GM21737 (cell line): ENCODE results near the gene AKAP13.
"Not testable (repeated sequence)": the region's sequence is repeated elsewhere in the genome, so short reads cannot be mapped to it uniquely, and the experiment has no call there.

Source experiments
- ATAC-seq: cut with Tn5 transposase; IDR thresholded peaks from one replicate; pipeline ENCODE4 v1.9.1; 2021; ENCODE audit warnings: mild to moderate bottlenecking, moderate library complexity; ENCODE audit not compliant: unreplicated experiment

Gene AKAP13, protein sequence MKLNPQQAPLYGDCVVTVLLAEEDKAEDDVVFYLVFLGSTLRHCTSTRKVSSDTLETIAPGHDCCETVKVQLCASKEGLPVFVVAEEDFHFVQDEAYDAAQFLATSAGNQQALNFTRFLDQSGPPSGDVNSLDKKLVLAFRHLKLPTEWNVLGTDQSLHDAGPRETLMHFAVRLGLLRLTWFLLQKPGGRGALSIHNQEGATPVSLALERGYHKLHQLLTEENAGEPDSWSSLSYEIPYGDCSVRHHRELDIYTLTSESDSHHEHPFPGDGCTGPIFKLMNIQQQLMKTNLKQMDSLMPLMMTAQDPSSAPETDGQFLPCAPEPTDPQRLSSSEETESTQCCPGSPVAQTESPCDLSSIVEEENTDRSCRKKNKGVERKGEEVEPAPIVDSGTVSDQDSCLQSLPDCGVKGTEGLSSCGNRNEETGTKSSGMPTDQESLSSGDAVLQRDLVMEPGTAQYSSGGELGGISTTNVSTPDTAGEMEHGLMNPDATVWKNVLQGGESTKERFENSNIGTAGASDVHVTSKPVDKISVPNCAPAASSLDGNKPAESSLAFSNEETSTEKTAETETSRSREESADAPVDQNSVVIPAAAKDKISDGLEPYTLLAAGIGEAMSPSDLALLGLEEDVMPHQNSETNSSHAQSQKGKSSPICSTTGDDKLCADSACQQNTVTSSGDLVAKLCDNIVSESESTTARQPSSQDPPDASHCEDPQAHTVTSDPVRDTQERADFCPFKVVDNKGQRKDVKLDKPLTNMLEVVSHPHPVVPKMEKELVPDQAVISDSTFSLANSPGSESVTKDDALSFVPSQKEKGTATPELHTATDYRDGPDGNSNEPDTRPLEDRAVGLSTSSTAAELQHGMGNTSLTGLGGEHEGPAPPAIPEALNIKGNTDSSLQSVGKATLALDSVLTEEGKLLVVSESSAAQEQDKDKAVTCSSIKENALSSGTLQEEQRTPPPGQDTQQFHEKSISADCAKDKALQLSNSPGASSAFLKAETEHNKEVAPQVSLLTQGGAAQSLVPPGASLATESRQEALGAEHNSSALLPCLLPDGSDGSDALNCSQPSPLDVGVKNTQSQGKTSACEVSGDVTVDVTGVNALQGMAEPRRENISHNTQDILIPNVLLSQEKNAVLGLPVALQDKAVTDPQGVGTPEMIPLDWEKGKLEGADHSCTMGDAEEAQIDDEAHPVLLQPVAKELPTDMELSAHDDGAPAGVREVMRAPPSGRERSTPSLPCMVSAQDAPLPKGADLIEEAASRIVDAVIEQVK (N-terminal part only)

DNA sequence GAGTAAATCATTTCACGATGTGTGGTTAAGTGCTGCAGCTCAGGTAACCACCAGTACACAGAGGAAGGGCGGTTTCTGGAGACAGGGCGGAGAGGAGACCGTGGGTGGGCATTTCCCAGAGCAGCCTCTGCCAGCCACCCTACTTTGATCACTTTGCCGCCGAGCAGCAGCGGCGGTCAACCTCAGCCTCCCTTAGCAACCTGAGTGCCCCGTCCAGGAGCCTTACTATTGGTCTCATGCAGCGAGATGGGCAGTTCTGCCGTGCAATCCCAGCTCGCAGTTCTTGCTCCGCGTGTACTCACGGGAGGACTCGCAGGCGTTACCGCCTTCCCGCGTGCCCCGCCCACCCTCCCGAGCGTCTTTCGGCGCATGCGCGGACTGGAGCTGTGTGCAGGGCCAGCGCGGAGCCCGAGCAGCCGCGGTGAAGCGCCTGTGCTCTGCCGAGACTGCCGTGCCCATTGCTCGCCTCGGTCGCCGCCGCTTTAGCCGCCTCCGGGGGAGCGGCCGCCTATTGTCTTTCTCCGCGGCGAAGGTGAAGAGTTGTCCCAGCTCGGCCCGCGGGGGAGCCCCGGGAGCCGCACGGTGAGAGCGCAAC is at the start of gene AKAP13:
AKAP13 (plus strand) TSS at position 387 of the 595 bp plus-strand sequence. CDS start 105,118 bp downstream, outside the sequence.
- ATAC-seq = peak; percentile 79

DNA sequence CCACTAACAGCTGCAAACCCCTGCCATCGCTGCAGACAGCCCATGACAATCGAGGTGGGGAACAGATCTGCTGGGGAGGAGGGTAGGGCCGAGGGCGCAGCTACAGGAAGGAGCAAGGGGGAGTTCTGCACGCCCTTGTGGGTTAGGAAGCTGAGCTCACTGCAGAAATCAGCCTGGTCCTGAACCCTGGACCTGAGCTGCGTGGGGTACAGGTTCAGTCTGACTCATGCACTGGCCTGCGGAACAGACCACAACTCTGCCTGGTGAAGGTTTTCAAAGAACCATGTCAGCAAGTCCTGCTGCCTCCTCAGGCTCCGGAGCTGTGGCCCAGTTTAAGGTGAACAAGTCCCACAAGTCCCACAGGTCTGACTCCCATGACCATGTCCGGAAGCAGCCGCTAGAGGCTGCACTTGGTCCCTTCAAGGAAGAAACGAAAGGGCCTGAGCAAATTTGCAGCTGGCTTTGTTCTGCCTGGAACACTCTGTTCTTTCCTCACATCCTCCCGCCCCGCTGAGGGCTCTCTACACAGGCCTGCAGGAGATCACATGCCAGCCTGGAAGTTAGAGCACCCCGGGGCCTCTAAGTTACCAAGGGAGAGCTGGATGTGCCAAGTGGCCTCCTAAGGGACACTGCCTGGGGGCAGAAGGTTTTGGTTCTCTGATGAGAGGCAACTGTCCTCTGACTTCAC is 49.4 kb upstream of the AKAP13 start:
- peak; percentile 56 for ATAC-seq

DNA sequence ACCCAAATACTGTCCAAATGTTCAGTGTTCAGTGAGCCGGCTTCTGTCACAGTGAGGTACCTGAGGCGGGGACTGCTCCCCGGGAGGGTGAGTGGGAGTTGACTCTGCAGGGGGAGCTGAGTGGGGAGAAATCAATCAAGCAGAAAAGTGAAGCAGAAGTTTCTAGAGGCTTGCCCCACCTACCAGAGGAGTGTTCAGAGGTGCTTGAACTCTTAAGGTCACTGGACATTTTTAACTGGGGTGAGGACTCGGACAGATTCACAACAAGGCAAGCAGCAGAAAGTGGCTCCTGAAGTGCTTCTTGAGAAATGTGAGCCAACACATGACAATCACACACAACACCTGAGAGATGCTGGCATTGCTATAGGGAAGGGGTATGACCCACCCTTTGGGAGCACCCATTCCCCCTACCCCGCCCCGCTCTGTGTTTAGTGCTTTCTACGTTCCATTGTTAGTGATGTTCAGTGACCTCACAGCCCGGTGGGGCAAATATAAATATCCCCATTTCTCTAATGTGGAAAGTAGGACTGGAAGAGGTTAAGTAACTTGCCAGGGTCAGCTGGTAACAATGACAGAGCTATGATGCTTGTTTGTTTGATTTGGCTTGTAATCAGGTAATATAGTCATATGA is 48.6 kb upstream of the AKAP13 start:
- no peak for ATAC-seq

DNA sequence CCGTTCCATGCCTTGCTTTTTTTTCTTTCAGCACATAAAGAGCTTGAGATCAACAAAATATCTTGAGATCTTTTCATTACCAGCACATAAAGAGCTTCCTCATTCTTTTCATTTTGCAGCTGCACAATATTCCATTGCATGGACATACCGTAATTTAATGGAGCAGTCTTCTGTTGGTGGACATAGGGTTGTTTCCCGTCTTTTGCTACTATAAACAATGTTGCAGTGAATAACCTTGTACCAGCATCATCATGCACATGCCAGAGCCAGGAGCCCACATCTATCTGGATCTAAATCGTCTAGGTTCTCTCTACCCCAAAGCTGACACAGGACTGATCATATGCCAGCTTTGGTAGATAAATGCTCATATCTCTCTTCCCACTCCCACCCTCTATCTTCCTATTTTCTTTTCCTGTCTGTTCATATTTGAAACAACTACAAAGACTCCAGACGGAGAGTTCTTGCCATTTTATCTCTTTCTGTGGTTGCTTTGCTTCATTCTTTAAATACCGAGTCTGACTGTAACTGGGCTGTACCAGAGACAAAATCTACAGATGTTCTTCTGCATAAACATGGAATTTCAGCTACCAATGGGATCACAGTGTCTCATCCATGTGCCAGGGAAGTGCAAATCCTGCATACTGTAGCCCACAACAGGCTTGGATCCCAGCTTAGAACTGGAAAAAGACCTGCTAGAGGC is 47.1 kb upstream of the AKAP13 start:
- ATAC-seq = no peak

DNA sequence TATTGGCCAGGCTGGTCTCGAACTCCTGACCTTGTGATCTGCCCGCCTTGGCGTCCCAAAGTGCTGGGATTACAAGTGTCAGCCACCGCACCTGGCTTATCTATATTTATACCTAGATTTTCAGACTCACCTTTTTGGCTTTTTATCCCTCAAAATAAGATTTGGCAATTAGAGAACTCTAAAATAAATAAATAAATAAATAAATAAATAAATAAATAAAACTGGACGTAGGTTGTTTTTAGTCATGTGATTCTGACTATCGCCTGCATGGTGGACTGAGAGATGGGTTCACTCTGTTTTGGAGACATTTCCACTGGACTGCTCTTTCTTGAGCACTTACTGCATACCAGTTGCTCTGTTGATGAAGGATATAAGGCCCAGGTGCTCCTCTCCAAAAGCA is 46.2 kb upstream of the AKAP13 start:
- ATAC-seq = no peak

DNA sequence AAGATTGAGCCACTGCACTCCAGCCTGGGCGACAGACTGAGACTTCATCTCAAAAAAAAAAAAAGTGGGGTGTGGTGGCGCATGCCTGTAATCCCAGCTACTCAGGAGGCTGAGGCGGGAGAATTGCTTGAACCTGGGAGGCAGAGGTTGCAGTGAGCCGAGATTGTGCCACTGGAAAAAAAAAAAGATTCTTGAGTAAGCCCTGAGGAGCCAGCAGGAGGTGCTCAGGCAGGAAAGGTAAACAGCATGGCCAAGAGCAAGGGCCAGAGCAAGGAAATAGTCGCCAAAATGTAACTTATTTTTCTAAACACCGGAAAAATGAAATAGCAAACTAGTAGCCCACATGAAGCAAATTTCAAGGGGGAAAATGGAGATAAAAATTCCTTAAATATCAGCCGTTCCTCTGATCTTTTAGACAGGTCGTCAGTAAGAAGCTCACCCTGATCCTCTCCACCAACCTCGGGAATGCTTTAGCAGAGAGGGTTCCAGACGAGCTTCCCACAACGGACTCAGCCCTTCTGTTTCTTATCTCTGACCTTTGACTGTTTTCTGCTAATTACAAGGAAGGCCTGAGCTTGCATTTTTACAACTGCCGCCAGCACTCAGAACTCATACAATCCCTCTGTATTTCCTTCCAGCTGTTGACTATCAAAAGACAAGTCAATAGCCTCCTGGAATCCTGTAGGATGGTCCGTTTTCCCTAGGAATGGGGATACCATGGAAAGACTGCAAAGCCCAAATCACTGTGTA is 45.0 kb upstream of the AKAP13 start:
- ATAC-seq = no peak

DNA sequence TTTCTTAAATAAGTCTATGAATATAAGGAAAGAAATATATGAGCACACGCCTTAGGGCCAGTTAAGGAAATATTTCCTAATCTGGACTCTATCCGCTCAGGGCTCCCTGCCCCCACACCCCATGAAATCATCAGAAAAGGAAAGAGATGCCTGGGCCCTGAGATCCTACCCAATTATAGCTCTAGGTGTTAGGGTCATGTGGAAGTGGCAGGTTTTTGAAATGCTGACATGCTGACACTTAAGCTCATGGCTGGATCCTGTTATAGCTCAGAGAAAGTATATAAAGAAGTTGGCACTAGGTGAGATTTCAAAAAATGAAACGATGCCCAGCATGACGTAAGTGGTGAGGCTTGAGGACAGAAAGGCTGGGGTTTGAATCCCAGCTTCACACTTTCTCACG is 43.5 kb upstream of the AKAP13 start:
- no peak for ATAC-seq

DNA sequence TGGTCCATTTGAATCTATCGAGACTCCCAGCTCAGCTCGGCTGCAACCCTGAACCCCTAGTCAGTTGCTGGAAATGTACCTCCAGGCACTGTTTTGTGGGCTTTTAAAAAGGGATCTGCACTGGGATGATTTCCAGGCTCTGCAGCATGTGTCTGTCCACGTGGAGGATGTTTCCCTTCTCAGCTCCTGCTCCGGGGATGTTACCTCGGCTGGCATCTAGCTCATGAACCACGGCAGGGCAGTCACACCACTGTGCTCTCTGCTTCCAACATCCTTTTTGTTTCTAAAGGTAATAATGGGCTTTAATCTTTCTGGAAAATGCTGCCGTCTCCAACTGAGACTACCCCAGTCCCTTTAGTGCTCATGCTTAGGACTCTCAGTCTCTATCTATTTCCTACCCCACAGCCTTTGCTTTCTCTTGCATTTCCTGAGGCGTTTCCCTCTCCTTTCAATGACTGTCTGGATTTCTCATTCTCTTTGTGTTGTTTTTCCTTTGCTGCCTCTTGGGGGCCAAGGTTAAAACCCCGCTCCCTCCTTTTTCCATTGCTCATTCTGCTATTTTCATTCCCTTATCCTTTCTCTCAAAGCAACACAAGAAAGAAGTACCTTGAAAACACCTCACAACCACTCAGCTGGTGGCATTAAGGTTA is 42.9 kb upstream of the AKAP13 start:
- no peak for ATAC-seq

DNA sequence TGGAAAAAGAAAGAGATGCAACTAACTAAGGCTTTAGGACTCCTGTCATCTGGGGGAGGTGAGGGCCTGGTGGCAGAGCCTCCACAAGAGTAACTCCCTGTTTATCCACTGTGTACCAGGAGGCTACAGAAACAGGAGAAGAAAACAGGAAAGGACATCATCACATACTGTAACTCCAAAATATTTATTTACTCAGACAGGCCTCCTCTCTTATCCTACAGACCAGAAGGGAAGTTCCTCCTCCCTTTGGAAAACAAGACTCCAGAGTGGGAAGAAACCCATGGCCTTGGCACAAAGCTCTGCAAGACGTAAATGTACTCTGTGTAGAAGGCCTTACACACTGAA is 40.1 kb upstream of the AKAP13 start:
- no peak for ATAC-seq

DNA sequence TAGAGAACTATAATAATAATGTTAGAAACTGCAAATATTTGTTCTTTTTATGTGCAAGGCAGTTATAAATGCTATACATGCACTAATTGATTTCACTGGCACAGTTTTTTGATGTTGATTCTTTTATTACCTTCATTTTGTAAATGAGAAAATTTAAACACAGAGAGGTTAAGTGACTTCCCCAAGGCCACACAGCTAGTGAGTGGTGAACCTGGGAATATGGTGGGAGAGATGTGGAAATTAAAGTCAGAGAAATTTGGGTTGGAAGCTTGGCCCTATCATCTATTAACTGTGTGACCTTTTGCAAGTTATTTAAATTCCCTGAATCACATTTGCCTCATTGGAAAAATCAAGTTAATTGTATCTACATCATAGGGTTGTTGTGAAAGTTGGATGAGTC is 39.6 kb upstream of the AKAP13 start:
- no peak for ATAC-seq

DNA sequence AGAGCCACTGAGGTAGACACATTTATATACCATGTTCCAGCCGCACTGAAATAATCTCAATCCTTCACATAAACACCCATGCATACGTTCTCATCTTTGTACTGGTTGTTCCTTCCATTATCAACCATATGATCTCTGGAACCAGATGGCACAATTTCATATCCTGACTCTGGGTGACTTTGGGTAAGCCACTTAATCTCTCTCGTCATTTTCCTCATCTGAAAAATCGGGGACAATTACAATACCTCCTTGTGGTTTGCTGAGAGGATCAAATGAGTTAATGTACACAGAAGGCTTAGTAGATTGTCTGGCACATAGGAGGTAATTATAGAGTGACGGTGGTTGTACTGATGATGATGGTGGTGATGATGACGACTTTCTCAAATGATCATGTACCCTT is 38.2 kb upstream of the AKAP13 start:
- not testable (repeated sequence) for ATAC-seq

DNA sequence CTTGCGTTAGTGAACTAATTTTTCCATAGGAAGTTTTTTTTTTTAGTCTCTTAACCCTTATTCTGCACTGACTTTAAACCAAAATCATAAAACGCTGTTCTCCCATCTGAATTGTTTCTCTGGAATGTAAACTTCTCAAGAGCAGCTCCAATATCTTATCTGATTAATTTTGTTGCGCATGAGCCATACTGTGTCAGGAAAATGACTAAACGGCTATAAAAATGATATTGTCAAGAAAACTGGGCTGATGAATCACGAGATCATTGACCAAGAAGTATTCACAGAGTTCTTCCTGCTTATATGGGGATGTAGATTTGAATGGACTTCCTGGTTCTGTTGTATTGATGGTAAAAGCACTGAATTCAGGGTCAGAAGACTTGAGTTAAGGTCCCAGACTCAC is 37.0 kb upstream of the AKAP13 start:
- ATAC-seq = not testable (repeated sequence)

DNA sequence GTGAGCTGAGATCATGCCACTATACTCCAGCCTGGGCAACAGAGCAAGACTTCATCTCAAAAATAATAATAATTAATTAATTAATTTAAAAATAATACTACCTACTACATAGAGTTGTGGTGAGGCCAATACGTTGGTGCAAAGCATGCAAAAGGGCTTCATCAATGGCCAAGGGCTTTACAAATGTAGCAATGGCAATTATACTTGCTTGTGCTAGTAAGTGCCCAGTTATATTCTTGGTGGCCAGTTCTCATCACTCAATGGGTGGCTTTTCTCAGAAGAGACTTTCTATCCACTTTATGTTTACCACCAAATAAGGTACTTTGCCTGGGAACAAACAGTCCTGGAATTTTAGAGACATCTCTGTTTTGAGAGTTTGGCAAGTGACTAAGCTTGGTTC is 36.2 kb upstream of the AKAP13 start:
- ATAC-seq = not testable (repeated sequence)

DNA sequence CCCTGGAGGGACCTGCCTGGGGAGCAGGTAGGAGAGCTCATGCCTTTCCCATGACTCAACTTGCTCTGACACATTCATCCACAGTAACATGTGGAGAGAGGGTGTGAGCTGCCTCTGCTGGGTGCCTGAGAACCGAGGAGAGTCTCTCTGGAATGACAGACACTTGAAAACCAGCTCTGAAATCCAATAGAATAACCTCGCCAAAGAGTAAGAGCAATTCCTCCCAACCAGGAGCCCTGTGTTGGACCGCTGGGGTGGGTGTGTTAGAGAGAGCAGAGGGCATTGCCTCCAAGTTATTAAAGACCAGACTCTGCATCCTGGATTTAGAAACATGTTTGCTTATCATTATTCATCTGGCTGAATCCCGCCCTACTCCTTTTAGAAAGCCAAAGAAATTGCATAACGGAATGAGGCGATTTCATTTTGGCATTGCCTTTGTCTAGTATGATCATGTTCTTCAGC is 35.7 kb upstream of the AKAP13 start:
- ATAC-seq = not testable (repeated sequence)

DNA sequence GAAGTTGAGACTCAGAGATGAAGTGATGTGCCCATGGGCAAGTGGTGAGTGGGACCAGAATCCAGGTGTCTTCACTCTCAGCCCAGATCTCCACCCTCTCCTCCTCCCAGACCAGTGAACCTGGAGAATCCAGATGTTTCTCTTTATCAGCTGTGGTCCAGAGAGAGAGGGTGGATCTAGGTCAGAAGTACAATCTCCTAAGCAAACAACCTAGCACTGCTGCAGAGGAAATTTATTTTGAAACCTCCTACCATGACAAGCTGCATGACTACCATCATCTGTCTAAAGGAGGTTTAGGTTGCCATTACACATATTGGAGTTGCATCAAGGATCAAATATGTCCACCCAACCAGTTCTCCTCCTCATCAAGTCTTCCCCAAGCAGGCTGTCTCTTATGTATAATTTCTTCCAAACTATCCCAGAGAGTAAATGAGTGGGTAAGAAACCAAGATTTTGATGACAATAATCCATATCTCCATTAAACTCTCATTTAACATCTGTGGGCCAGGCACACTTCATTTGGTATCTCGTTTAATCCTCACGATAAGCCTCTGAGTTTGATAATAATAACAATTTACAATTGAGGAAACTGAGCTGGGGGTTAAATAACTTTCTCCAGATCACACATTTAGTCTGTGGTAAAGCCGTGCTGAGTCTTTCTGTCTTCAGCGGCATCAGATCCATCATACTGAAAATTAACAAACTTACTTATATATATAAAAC is 35.0 kb upstream of the AKAP13 start:
- not testable (repeated sequence) for ATAC-seq

DNA sequence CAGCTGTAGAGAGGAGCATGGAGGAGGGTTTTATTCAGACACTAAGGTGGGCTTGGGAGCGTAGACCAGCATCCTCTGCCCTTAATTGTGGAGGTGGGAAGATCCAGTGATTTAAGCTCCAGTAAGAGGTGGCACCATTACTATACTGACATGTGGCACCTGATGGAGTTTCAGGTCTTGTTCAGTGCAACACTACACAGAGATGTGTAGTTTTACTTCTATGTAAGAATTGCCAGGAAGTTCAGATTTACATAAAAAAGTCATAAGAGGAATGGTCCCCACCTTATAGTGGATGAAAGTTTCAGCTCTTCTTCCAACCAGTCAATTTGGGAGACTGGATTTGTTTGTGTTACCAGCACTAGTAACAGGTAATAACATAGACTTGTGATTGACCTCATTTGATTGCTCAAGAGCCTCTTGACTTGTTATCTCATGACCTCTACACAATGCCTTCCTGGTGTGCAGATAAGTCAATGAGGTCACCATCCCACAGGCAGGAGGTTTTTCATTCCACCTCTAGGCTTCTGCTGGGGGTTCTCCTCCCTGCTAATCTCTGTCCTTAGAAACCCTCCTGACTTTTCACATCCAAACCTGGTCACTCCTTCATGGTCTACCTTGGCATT is 33.8 kb upstream of the AKAP13 start:
- not testable (repeated sequence) for ATAC-seq
